Gastroesophageal sphincter (tissue), 3 donors: ENCODE measurements around the gene LRRC51.

Source experiments
- EP300 ChIP-seq: sonication (generic); formaldehyde crosslinking; IDR thresholded peaks from one replicate; pipeline ENCODE4 v1.6.1; 2017; ENCODE audit warnings: antibody characterized with exemption, mild to moderate bottlenecking
- POLR2A ChIP-seq, 2 donors: fragments of 450-650 bp; IDR thresholded peaks; one replicate each; pipeline ENCODE4 v1.6.1; 2017; ENCODE audit warnings: antibody characterized with exemption in 2 of 2, mild to moderate bottlenecking in 2 of 2, moderate library complexity in 1 of 2
- POLR2AphosphoS5 ChIP-seq: sonication (generic); formaldehyde crosslinking; IDR thresholded peaks from one replicate; pipeline ENCODE4 v1.6.1; 2017; ENCODE audit warnings: antibody characterized with exemption
- TF ChIP-seq, protein P1 (sequence below), 4 experiments: fragments of 200-600 bp in 2 of 4; fragments of 450-650 bp in 2 of 4; sonication (generic) in 1 of 4; IDR thresholded peaks; one replicate each; pipeline ENCODE4 v1.5.1; 2017 to 2019; ENCODE audit warnings: antibody characterized with exemption in 4 of 4, mild to moderate bottlenecking in 2 of 4, moderate library complexity in 2 of 4

DNA sequence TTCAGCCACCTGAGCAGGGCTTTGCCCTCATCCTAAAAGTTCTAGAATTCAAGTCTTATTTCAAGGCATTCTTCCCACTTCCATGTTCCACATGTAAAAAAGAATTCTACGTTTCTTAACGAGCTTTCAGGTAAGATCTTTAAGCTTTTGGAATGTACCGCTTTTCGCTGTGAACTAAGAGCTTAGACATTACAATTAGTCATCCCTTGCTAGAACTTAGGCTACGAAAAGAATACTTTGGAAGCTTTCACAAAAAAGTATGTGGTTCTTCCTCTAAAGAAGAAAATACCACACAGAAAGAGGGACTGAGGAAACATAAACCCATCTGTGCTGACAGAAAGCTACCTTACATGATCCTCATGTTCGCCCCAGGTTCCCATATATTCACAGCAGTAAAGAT lies 2.2 kb upstream of the LRRC51 start:
- TF ChIP-seq, protein P1, sequence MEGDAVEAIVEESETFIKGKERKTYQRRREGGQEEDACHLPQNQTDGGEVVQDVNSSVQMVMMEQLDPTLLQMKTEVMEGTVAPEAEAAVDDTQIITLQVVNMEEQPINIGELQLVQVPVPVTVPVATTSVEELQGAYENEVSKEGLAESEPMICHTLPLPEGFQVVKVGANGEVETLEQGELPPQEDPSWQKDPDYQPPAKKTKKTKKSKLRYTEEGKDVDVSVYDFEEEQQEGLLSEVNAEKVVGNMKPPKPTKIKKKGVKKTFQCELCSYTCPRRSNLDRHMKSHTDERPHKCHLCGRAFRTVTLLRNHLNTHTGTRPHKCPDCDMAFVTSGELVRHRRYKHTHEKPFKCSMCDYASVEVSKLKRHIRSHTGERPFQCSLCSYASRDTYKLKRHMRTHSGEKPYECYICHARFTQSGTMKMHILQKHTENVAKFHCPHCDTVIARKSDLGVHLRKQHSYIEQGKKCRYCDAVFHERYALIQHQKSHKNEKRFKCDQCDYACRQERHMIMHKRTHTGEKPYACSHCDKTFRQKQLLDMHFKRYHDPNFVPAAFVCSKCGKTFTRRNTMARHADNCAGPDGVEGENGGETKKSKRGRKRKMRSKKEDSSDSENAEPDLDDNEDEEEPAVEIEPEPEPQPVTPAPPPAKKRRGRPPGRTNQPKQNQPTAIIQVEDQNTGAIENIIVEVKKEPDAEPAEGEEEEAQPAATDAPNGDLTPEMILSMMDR (IDR thresholded peaks at IDR 0.05) = no peak
- TF ChIP-seq EP300 (no peak), POLR2A (IDR thresholded peaks at IDR 0.05) (no peak), POLR2AphosphoS5 (no peak)
